ENCODE measurements around the gene NCKIPSD. TPM values are rescaled to one million over a fixed set of nuclear protein-coding genes. Genes with fewer than 3 reads are reported as not detected.

Gene NCKIPSD
- total RNA-seq, 1 donor from 2014 or later = 6.1 TPM

- DNase-seq (ENCODE audit: low spot score in 2 of 2) (no peak), FAIRE-seq (no peak)
Observed at GRCh38 chr3:48680811-48681540, 4.7 kb downstream of the NCKIPSD start.

- FAIRE-seq = no peak
Observed at GRCh38 chr3:48679411-48680391, 6.0 kb downstream of the NCKIPSD start.

GRCh38 chr3:48678566-48679380 lies 6.9 kb downstream of the NCKIPSD start:
- FAIRE-seq = no peak

More at GRCh38 chr3:48679411-48680391, 6.0 kb downstream of the NCKIPSD start:
- no peak for DNase-seq (ENCODE audit: low spot score in 2 of 2)

GRCh38 chr3:48678056-48678455 lies 7.7 kb downstream of the NCKIPSD start:
- FAIRE-seq = no peak
- DNase-seq (ENCODE audit: low spot score in 2 of 2) = no peak

More at GRCh38 chr3:48678566-48679380, 6.9 kb downstream of the NCKIPSD start:
- no peak for DNase-seq (ENCODE audit: low spot score in 2 of 2)

GRCh38 chr3:48674505-48674904 lies 11.2 kb downstream of the NCKIPSD start:
- no peak for DNase-seq (ENCODE audit: low spot score in 2 of 2)

GRCh38 chr3:48672522-48672921 lies 13.2 kb downstream of the NCKIPSD start:
- FAIRE-seq = no peak
- no peak for DNase-seq (ENCODE audit: low spot score in 2 of 2)

More at GRCh38 chr3:48674505-48674904, 11.2 kb downstream of the NCKIPSD start:
- FAIRE-seq = no peak

- no peak for DNase-seq (ENCODE audit: low spot score in 2 of 2)
- FAIRE-seq = no peak
Observed at GRCh38 chr3:48664929-48665328, 20.8 kb downstream of the NCKIPSD start.

GRCh38 chr3:48664313-48664644 lies 21.4 kb downstream of the NCKIPSD start:
- no peak for FAIRE-seq
- no peak for DNase-seq (ENCODE audit: low spot score in 2 of 2)

GRCh38 chr3:48663489-48664312 lies 22.0 kb downstream of the NCKIPSD start:
- FAIRE-seq = peak; percentile 44
- peak; percentile 92 to 95 for DNase-seq (ENCODE audit: low spot score in 2 of 2)

- DNase-seq (ENCODE audit: low spot score in 2 of 2) (peak; percentile 72 to 85), FAIRE-seq (no peak)
Observed at GRCh38 chr3:48662753-48663488, 22.8 kb downstream of the NCKIPSD start, which contains the start of gene CELSR3. Gene CELSR3 (minus strand): TSS chr3:48662886. CDS start chr3:48662634, 252 bp downstream.

- FAIRE-seq = no peak
- no peak for DNase-seq (ENCODE audit: low spot score in 2 of 2)
Observed at GRCh38 chr3:48662145-48662752, 23.5 kb downstream of the NCKIPSD start.

GRCh38 chr3:48661501-48662144 lies 24.1 kb downstream of the NCKIPSD start:
- DNase-seq (ENCODE audit: low spot score in 2 of 2) = peak; percentile 93 to 98
- FAIRE-seq = no peak

GRCh38 chr3:48660800-48661400 lies 24.8 kb downstream of the NCKIPSD start:
- FAIRE-seq = no peak
- no peak for DNase-seq (ENCODE audit: low spot score in 2 of 2)

GRCh38 chr3:48656841-48657281 lies 28.9 kb downstream of the NCKIPSD start:
- DNase-seq (ENCODE audit: low spot score in 2 of 2) (no peak), FAIRE-seq (no peak)

- FAIRE-seq (no peak), DNase-seq (ENCODE audit: low spot score in 2 of 2) (peak; percentile 79 to 89)
Observed at GRCh38 chr3:48656061-48656840, 29.5 kb downstream of the NCKIPSD start.

GRCh38 chr3:48655606-48656005 lies 30.1 kb downstream of the NCKIPSD start:
- DNase-seq (ENCODE audit: low spot score in 2 of 2) = no peak

GRCh38 chr3:48655063-48655462 lies 30.7 kb downstream of the NCKIPSD start:
- DNase-seq (ENCODE audit: low spot score in 2 of 2) (no peak), FAIRE-seq (no peak)

More at GRCh38 chr3:48655606-48656005, 30.1 kb downstream of the NCKIPSD start:
- no peak for FAIRE-seq

Data from frontal cortex (tissue), 4 donors.